ENCODE data around the gene E2F6. TPM values are rescaled to one million over a fixed set of nuclear protein-coding genes. Genes with fewer than 3 reads are reported as not detected.

E2F6 gene
- total and polyA plus RNA-seq, 2 donors (not counting 3 experiments of a cell fraction or from before 2014, with no cell fraction given) = 7.9 to 15.7 TPM

DNA sequence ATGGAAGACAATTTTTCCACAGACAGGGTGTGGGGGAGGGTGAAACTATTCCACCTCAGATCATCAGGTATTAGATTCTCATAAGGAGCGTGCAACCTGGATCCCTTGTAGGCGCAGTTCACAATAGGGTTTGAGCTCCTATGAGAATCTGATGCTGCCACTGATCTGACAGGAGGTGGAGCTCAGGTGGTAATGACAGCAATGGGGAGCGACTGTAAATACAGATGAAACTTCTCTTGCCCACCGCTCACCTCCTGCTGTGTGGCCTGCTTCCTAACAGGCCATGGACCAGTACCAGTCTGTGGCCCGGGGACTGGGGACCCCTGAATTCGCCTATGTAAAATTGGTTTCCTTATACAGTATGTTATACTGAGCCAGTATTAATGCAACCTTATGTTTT, 27.3 kb upstream of the E2F6 start:
- no peaks in the 10 kb centered on the region for H4K20me1 ChIP-seq (replicated peaks; ENCODE audit: control insufficient read depth, extremely low read depth, insufficient read depth, low read length)
- H3K79me2 ChIP-seq (ENCODE audit: control insufficient read depth, insufficient read depth, low read length) = no peaks in the 10 kb centered on the region
- no peak overlapping the region for H3K4me3 ChIP-seq (replicated peaks in 1 of 3; ENCODE audit: insufficient read depth in 1 of 3, low read depth in 1 of 3, low read length in 3 of 3)
- no peaks in the 10 kb centered on the region for H3K9me1 ChIP-seq (replicated peaks; ENCODE audit: control insufficient read depth, extremely low read depth, insufficient read depth, low read length)
- H3K4me2 ChIP-seq (ENCODE audit: insufficient read depth, low read length) = no peak overlapping the region
- no peak overlapping the region for H3K9ac ChIP-seq (replicated peaks; ENCODE audit: extremely low read depth, insufficient read depth, low read length)
- ChIA-PET POLR2A (no interaction called here), CTCF (no interaction called here)
- no peak overlapping the region for H3K27ac ChIP-seq (ENCODE audit: insufficient read depth, low read depth, low read length)
- no peak for TF ChIP-seq MYC (IDR thresholded peaks at IDR 0.05; ENCODE audit: low read depth, low read length)
- no peak for TF ChIP-seq GATA2 (IDR thresholded peaks at IDR 0.05; ENCODE audit: insufficient read depth, insufficient read length, low read depth, low read length)
- TF ChIP-seq, protein P1, sequence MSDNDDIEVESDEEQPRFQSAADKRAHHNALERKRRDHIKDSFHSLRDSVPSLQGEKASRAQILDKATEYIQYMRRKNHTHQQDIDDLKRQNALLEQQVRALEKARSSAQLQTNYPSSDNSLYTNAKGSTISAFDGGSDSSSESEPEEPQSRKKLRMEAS (IDR thresholded peaks at IDR 0.05; ENCODE audit: insufficient read depth, insufficient read length) = no peak
- TF ChIP-seq, protein P2, sequence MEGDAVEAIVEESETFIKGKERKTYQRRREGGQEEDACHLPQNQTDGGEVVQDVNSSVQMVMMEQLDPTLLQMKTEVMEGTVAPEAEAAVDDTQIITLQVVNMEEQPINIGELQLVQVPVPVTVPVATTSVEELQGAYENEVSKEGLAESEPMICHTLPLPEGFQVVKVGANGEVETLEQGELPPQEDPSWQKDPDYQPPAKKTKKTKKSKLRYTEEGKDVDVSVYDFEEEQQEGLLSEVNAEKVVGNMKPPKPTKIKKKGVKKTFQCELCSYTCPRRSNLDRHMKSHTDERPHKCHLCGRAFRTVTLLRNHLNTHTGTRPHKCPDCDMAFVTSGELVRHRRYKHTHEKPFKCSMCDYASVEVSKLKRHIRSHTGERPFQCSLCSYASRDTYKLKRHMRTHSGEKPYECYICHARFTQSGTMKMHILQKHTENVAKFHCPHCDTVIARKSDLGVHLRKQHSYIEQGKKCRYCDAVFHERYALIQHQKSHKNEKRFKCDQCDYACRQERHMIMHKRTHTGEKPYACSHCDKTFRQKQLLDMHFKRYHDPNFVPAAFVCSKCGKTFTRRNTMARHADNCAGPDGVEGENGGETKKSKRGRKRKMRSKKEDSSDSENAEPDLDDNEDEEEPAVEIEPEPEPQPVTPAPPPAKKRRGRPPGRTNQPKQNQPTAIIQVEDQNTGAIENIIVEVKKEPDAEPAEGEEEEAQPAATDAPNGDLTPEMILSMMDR (IDR thresholded peaks at IDR 0.05; ENCODE audit: extremely low read depth in 1 of 2, insufficient read depth in 1 of 2, low read depth in 1 of 2, low read length in 2 of 2) = no peak
- H3K9me3 ChIP-seq (replicated peaks; ENCODE audit: control insufficient read depth, insufficient read depth, low read length) = no peaks in the 10 kb centered on the region
- dilution Hi-C loops (cut with MboI; ENCODE audit: extremely low pct_ligation_motif_present, low sequenced_read_pairs) = no loop called here
- H2AFZ ChIP-seq (ENCODE audit: low read depth, low read length) = no peak overlapping the region
- no peaks in the 10 kb centered on the region for H3K4me1 ChIP-seq (ENCODE audit: control insufficient read depth, extremely low read depth, insufficient read depth, low read length)
- no peaks in the 10 kb centered on the region for H3K36me3 ChIP-seq (ENCODE audit: control insufficient read depth in 2 of 2, extremely low read depth in 1 of 2, insufficient read depth in 2 of 2, low read length in 2 of 2)
- H3K27me3 ChIP-seq (ENCODE audit: control insufficient read depth in 2 of 2, insufficient read depth in 2 of 2, low read length in 2 of 2) = no peaks in the 10 kb centered on the region
- intact Hi-C loops (cut with micrococcal nuclease) = no loop called here
- DNase-seq (ENCODE audit: low read depth, low spot score) = no peak
- no peak for FAIRE-seq
- BruUV-seq (replicated peaks) = no TSS peak

DNA sequence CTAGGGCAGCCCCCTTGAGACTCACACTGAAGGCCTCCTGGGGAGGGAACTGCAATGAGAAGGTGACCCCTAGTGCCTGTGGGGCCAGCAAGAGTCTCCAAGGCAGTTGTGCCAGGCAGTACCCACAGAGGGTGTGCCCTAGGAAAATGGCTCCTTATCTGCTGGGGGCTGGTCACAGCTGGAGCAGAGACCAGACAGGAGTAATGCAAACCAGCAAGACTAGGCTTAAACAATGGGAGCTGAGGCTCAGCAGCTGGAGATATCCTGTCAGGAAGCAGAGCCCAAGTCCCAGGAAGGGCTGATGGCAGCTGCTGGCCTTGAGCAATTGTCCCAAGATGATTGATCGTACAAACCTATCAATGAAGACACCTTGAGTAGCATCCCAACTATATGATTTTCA, 26.8 kb upstream of the E2F6 start:
- CTCF ChIA-PET = interaction anchor here (2.1 kb wide), 1 partner anchor 15 kb away, joined by 9 read pairs; no protein-coding TSS in a partner anchor
- POLR2A ChIA-PET = no interaction called here
- Histone ChIP-seq H3K27me3 (ENCODE audit: control insufficient read depth in 2 of 2, insufficient read depth in 2 of 2, low read length in 2 of 2) (no peaks in the 10 kb centered on the region), H4K20me1 (replicated peaks; ENCODE audit: control insufficient read depth, extremely low read depth, insufficient read depth, low read length) (no peaks in the 10 kb centered on the region), H3K79me2 (ENCODE audit: control insufficient read depth, insufficient read depth, low read length) (no peaks in the 10 kb centered on the region), H3K4me2 (ENCODE audit: insufficient read depth, low read length) (no peak overlapping the region), H3K27ac (ENCODE audit: insufficient read depth, low read depth, low read length) (no peak overlapping the region), H3K9me3 (replicated peaks; ENCODE audit: control insufficient read depth, insufficient read depth, low read length) (no peaks in the 10 kb centered on the region), H3K4me1 (ENCODE audit: control insufficient read depth, extremely low read depth, insufficient read depth, low read length) (no peaks in the 10 kb centered on the region), H2AFZ (ENCODE audit: low read depth, low read length) (no peak overlapping the region), H3K4me3 (replicated peaks in 1 of 3; ENCODE audit: insufficient read depth in 1 of 3, low read depth in 1 of 3, low read length in 3 of 3) (no peak overlapping the region), H3K36me3 (ENCODE audit: control insufficient read depth in 2 of 2, extremely low read depth in 1 of 2, insufficient read depth in 2 of 2, low read length in 2 of 2) (no peaks in the 10 kb centered on the region), H3K9ac (replicated peaks; ENCODE audit: extremely low read depth, insufficient read depth, low read length) (no peak overlapping the region), H3K9me1 (replicated peaks; ENCODE audit: control insufficient read depth, extremely low read depth, insufficient read depth, low read length) (no peaks in the 10 kb centered on the region)
- TF ChIP-seq POLR2A (IDR thresholded peaks at IDR 0.05; ENCODE audit: low read depth, low read length) = no peak
- TF ChIP-seq, protein P1 (IDR thresholded peaks at IDR 0.05; ENCODE audit: insufficient read depth, insufficient read length) = no peak
- no peak for TF ChIP-seq EZH2 (IDR thresholded peaks at IDR 0.05; ENCODE audit: borderline replicate concordance, low read depth, low read length, severe bottlenecking)
- TF ChIP-seq FOS (IDR thresholded peaks at IDR 0.05; ENCODE audit: borderline replicate concordance, insufficient read depth, low read length) = no peak
- TF ChIP-seq, protein P2 (IDR thresholded peaks at IDR 0.05; ENCODE audit: extremely low read depth in 1 of 2, insufficient read depth in 1 of 2, low read depth in 1 of 2, low read length in 2 of 2) = no peak
- dilution Hi-C loops (cut with MboI; ENCODE audit: extremely low pct_ligation_motif_present, low sequenced_read_pairs) = no loop called here
- BruUV-seq (replicated peaks) = no TSS peak
- intact Hi-C loops (cut with micrococcal nuclease) = no loop called here
- no peak for DNase-seq (ENCODE audit: low read depth, low spot score)
- FAIRE-seq = no peak
